ENCODE measurements around the gene GALNT6. TPM values are rescaled to one million over a fixed set of nuclear protein-coding genes. Genes with fewer than 3 reads are reported as not detected.

GALNT6 gene
- total RNA-seq, 1 experiment from 2014 or later: 9.8 TPM

DNA sequence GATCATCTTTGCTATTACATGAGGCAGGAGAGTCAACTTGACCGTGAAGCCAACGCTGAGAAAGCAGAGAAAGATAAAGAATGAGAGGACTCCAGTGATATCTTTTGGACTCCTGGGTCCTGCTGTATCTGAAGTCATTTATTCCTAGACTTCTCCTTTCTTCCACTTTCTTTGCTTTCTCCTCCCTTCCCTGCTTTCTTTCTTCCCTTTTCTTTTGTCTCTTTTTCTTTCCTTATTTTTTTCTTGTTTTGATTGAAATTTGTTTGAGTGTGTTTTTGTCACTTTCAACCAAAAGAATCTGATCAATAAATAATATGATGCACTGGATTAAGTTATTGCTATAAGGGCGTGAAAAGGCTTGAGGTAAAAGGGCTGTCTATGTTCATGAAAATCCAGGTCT is 13.4 kb upstream of the GALNT6 start:
- no peak overlapping the region for H2BK20ac ChIP-seq (ENCODE audit: low read depth, low read length, poor library complexity, severe bottlenecking)
- H3K27ac ChIP-seq (ENCODE audit: insufficient read length, low read depth, low read length): no peak overlapping the region
- H3K4me2 ChIP-seq (ENCODE audit: insufficient read depth, insufficient read length, low read length): no peak overlapping the region
- no peaks in the 10 kb centered on the region for H4K20me1 ChIP-seq (ENCODE audit: control insufficient read depth, insufficient read depth, insufficient read length)
- TF ChIP-seq, protein P1, sequence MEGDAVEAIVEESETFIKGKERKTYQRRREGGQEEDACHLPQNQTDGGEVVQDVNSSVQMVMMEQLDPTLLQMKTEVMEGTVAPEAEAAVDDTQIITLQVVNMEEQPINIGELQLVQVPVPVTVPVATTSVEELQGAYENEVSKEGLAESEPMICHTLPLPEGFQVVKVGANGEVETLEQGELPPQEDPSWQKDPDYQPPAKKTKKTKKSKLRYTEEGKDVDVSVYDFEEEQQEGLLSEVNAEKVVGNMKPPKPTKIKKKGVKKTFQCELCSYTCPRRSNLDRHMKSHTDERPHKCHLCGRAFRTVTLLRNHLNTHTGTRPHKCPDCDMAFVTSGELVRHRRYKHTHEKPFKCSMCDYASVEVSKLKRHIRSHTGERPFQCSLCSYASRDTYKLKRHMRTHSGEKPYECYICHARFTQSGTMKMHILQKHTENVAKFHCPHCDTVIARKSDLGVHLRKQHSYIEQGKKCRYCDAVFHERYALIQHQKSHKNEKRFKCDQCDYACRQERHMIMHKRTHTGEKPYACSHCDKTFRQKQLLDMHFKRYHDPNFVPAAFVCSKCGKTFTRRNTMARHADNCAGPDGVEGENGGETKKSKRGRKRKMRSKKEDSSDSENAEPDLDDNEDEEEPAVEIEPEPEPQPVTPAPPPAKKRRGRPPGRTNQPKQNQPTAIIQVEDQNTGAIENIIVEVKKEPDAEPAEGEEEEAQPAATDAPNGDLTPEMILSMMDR (conservative IDR thresholded peaks at IDR 0.05): no peak
- no peak overlapping the region for H4K8ac ChIP-seq (replicated peaks; ENCODE audit: insufficient read length, low read depth, low read length)
- H3K23ac ChIP-seq (ENCODE audit: insufficient read length, low read depth, low read length): no peak overlapping the region
- no peak overlapping the region for H2AFZ ChIP-seq (ENCODE audit: low read length)
- H3K79me1 ChIP-seq (ENCODE audit: insufficient read depth, low read depth, low read length, poor library complexity, severe bottlenecking): no peaks in the 10 kb centered on the region
- no peak overlapping the region for H3K14ac ChIP-seq (ENCODE audit: insufficient read depth, low read length)
- H2BK12ac ChIP-seq (ENCODE audit: insufficient read length, low read depth, low read length): no peak overlapping the region
- no peaks in the 10 kb centered on the region for H3K9me3 ChIP-seq (ENCODE audit: control insufficient read depth, low read depth, low read length)
- DNase-seq: no peak
- Mint-ChIP-seq H3K9me3 (no peaks in the 10 kb centered on the region), H3K36me3 (ENCODE audit: insufficient read depth in 1 of 3, low read depth in 3 of 3) (no peaks in the 10 kb centered on the region), H3K4me3 (no peak overlapping the region), H3K4me1 (peaks cover 9 to 20% of the 10 kb centered on the region in 2 experiments), H3K27ac (no peak overlapping the region), H3K27me3 (ENCODE audit: low read depth) (no peaks in the 10 kb centered on the region)
- H3K18ac ChIP-seq (ENCODE audit: insufficient read length, low read depth, low read length): no peak overlapping the region
- no peaks in the 10 kb centered on the region for H3K27me3 ChIP-seq (ENCODE audit: insufficient read depth, low read length)
- no peaks in the 10 kb centered on the region; the same call in 1 of the 2 replicates for H3K4me1 ChIP-seq (ENCODE audit: insufficient read depth, low read length)
- no peak overlapping the region for H2BK5ac ChIP-seq (ENCODE audit: insufficient read length, low read length)
- H2AK5ac ChIP-seq (ENCODE audit: insufficient read length, low read length): no peak overlapping the region
- H3K79me2 ChIP-seq (ENCODE audit: insufficient read depth, low read length): no peaks in the 10 kb centered on the region
- H3K23me2 ChIP-seq (ENCODE audit: insufficient read length, low read depth, low read length, poor library complexity, severe bottlenecking): no peaks in the 10 kb centered on the region
- no peak overlapping the region for H2BK15ac ChIP-seq (ENCODE audit: low read depth, low read length)
- H4K91ac ChIP-seq (ENCODE audit: insufficient read length, low read depth, low read length): no peak overlapping the region
- no peak overlapping the region for H3T11ph ChIP-seq (ENCODE audit: low read length)
- no peak overlapping the region for H3K9ac ChIP-seq (ENCODE audit: extremely low read depth, insufficient read length, low read length)
- no peak overlapping the region for H4K5ac ChIP-seq (ENCODE audit: insufficient read length, low read depth, low read length)
- no peak overlapping the region for H3K56ac ChIP-seq (ENCODE audit: insufficient read length, low read depth, low read length)
- H2BK120ac ChIP-seq (ENCODE audit: low read depth, low read length, poor library complexity, severe bottlenecking): no peak overlapping the region
- no peak overlapping the region for H3K4ac ChIP-seq (ENCODE audit: low read depth, low read length)
- WGBS (ENCODE audit: extremely low coverage, insufficient read length, low lambda C conversion rate): no CpG with 5 or more reads among the region's 3 CpGs

All from H9 (cell line).